Panc1 (cell line): ENCODE results near the gene C17orf78.
"Not testable (repeated sequence)": the region's sequence is repeated elsewhere in the genome, so short reads cannot be mapped to it uniquely, and the experiment has no call there.

Source experiments
- POLR2AphosphoS5 ChIP-seq: IDR thresholded peaks from 2 replicates; pipeline ENCODE4 v1.6.1; 2012; ENCODE audit warnings: mild to moderate bottlenecking, low read depth, low read length, moderate library complexity
- SIN3A ChIP-seq: IDR thresholded peaks from 2 replicates; pipeline ENCODE4 v1.6.1; 2012; ENCODE audit warnings: low read depth, mild to moderate bottlenecking, low read length, moderate library complexity, borderline replicate concordance; ENCODE audit not compliant: insufficient read depth
- TCF7L2 ChIP-seq: IDR thresholded peaks from 2 replicates; pipeline ENCODE4 v1.6.1; 2011; ENCODE audit warnings: mild to moderate bottlenecking, low read depth, low read length, inconsistent platforms
- TF ChIP-seq, protein P1 (sequence below): fragments of 450-650 bp; IDR thresholded peaks from 2 replicates; pipeline ENCODE4 v1.5.1; 2017; ENCODE audit warnings: mild to moderate bottlenecking

DNA sequence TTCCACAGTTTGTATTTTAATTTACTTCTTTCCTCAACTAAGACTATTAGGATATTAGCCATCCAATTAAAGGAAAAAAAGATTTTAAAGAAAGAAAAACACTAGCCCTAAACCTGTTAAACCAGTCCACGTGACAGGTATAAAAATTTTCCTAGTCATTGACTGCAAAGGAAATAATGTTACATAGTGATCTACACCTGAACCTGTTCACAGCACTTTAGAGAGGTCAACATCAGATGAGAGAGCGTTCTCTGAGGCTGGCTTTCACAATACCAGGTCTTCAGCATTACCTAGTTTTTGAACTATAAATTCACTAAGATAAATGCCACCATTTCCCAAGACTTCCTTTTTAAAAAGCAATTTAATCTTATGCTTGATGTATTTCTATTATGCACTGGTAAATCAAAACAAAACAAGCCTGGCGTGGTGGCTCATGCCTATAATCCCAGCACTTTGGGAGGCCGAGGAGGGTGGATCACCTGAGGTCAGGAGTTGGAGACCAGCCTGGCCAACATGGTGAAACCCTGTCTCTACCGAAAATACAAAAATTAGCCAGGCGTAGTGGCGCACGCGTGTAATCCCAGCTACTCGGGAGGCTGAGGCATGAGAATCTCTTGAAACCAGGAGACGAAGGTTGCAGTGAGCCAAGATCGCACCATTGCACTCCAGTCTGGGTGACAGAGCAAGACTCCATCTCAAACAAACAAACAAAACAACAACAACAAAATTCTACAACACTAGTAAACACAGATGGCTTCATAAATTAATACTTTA lies 18.8 kb upstream of the C17orf78 start:
- TF ChIP-seq, protein P1, sequence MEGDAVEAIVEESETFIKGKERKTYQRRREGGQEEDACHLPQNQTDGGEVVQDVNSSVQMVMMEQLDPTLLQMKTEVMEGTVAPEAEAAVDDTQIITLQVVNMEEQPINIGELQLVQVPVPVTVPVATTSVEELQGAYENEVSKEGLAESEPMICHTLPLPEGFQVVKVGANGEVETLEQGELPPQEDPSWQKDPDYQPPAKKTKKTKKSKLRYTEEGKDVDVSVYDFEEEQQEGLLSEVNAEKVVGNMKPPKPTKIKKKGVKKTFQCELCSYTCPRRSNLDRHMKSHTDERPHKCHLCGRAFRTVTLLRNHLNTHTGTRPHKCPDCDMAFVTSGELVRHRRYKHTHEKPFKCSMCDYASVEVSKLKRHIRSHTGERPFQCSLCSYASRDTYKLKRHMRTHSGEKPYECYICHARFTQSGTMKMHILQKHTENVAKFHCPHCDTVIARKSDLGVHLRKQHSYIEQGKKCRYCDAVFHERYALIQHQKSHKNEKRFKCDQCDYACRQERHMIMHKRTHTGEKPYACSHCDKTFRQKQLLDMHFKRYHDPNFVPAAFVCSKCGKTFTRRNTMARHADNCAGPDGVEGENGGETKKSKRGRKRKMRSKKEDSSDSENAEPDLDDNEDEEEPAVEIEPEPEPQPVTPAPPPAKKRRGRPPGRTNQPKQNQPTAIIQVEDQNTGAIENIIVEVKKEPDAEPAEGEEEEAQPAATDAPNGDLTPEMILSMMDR = not testable (repeated sequence)
- not testable (repeated sequence) for TF ChIP-seq SIN3A, POLR2AphosphoS5, TCF7L2
